SK-N-SH (cell line): ENCODE measurements around the gene SPAG6. TPM values are rescaled to one million over a fixed set of nuclear protein-coding genes. Genes with fewer than 3 reads are reported as not detected.

ENCODE experiments used
- CTCF ChIA-PET: fragments of 300-600, 350-600 bp; formaldehyde crosslinking; extraction: SDS; loops from one replicate; lab custom pipeline; 2021; lab: Yijun Ruan, JAX
- POLR2A ChIA-PET: fragments of 350-600 bp; sonication (Branson Sonifier 250); formaldehyde crosslinking; extraction: SDS; loops from one replicate; lab custom pipeline; 2020; ENCODE audit warnings: antibody characterized with exemption, inconsistent platforms; lab: Yijun Ruan, JAX
- DNase-seq: peaks from one replicate; pipeline ENCODE4 v3.0.0; 2012
- H2AFZ ChIP-seq: fragments of 200-600 bp; sonication (generic); 2 replicates; pipeline ENCODE4 v1.8.1; 2016; ENCODE audit warnings: antibody characterized with exemption, mild to moderate bottlenecking, low read depth
- H3F3A ChIP-seq: fragments of 200-600 bp; sonication (generic); replicated peaks from 2 replicates; pipeline ENCODE3; 2016; ENCODE audit warnings: antibody characterized with exemption, mild to moderate bottlenecking; ENCODE audit not compliant: insufficient read depth
- H3K27ac ChIP-seq, 2 experiments: fragments of 200-500 bp in 1 of 2; fragments of 200-600 bp in 1 of 2; sonication (Bioruptor generic) in 1 of 2; sonication (generic), shearing (Covaris generic) in 1 of 2; 2 replicates each; pipeline versions ENCODE4 v1.5.1 to v1.6.1; 2014 to 2016; ENCODE audit warnings: low read depth in 2 of 2, inconsistent platforms in 1 of 2, low read length in 1 of 2, mild to moderate bottlenecking in 1 of 2, mixed read lengths in 1 of 2
- H3K27me3 ChIP-seq: fragments of 200-600 bp; sonication (generic), shearing (Covaris generic); 2 replicates; pipeline ENCODE4 v1.6.1; 2016; ENCODE audit warnings: mixed run types; ENCODE audit not compliant: insufficient read depth
- H3K36me3 ChIP-seq, 2 experiments: fragments of 200-500 bp in 1 of 2; fragments of 200-600 bp in 1 of 2; sonication (Bioruptor generic) in 1 of 2; sonication (generic) in 1 of 2; replicated peaks in 1 of 2; 2 replicates each; pipeline versions ENCODE3 to v1.5.1; 2014 to 2016; ENCODE audit warnings: low read length in 1 of 2, mild to moderate bottlenecking in 1 of 2; ENCODE audit not compliant: insufficient read depth in 2 of 2, control insufficient read depth in 1 of 2
- H3K4me1 ChIP-seq, 2 experiments: fragments of 200-500 bp in 1 of 2; fragments of 200-600 bp in 1 of 2; sonication (Bioruptor generic) in 1 of 2; sonication (generic), shearing (Covaris generic) in 1 of 2; 2 replicates each; pipeline versions ENCODE4 v1.5.1 to v1.6.1; 2014 to 2016; ENCODE audit warnings: low read depth in 1 of 2, low read length in 1 of 2, mixed run types in 1 of 2; ENCODE audit not compliant: insufficient read depth in 2 of 2, control insufficient read depth in 1 of 2
- H3K4me2 ChIP-seq: fragments of 200-600 bp; sonication (generic), shearing (Covaris generic); 2 replicates; pipeline ENCODE4 v1.6.1; 2017; ENCODE audit warnings: mixed run types
- H3K4me3 ChIP-seq, 2 experiments: fragments of 200-500 bp in 1 of 2; fragments of 200-600 bp in 1 of 2; sonication (Bioruptor generic) in 1 of 2; sonication (generic), shearing (Covaris generic) in 1 of 2; 2 replicates each; pipeline versions ENCODE4 v1.5.1 to v1.8.1; 2014 to 2016; ENCODE audit warnings: low read depth in 2 of 2, inconsistent platforms in 1 of 2, low read length in 1 of 2, mild to moderate bottlenecking in 1 of 2, mixed read lengths in 1 of 2, moderate library complexity in 1 of 2
- H3K79me2 ChIP-seq: fragments of 200-600 bp; sonication (generic); 2 replicates; pipeline ENCODE4 v1.8.1; 2017; ENCODE audit warnings: mild to moderate bottlenecking; ENCODE audit not compliant: insufficient read depth
- H3K9ac ChIP-seq: fragments of 200-600 bp; sonication (generic); 2 replicates; pipeline ENCODE4 v1.6.1; 2017; ENCODE audit warnings: mixed run types
- H3K9me2 ChIP-seq: fragments of 200-600 bp; sonication (generic); 2 replicates; pipeline ENCODE4 v1.6.1; 2017; ENCODE audit warnings: mixed run types
- H3K9me3 ChIP-seq: fragments of 200-600 bp; sonication (generic); 2 replicates; pipeline ENCODE4 v1.6.1; 2017; ENCODE audit warnings: mixed run types, mild to moderate bottlenecking, moderate library complexity
- H4K20me1 ChIP-seq: fragments of 200-600 bp; sonication (generic); 2 replicates; pipeline ENCODE4 v1.6.1; 2017; ENCODE audit warnings: mild to moderate bottlenecking, mixed run types; ENCODE audit not compliant: insufficient read depth
- FOSL2 ChIP-seq: IDR thresholded peaks from 2 replicates; pipeline ENCODE4 v1.4.0; 2012; ENCODE audit warnings: low read depth, mild to moderate bottlenecking, moderate library complexity, borderline replicate concordance
- GABPA ChIP-seq: IDR thresholded peaks from 2 replicates; pipeline ENCODE4 v1.4.0; 2012; ENCODE audit warnings: low read depth, mild to moderate bottlenecking
- IRF3 ChIP-seq: fragments of 150-350 bp; IDR thresholded peaks from 2 replicates; pipeline ENCODE4 v1.6.1; 2016; ENCODE audit warnings: mild to moderate bottlenecking, low read depth, low read length
- MEF2A ChIP-seq: IDR thresholded peaks from 2 replicates; pipeline ENCODE4 v1.4.0; 2012; ENCODE audit warnings: low read depth, borderline replicate concordance
- MXI1 ChIP-seq: IDR thresholded peaks from 2 replicates; pipeline ENCODE4 v1.6.1; 2012; ENCODE audit warnings: mild to moderate bottlenecking, low read depth, low read length, improper control_type of control experiment
- RAD21 ChIP-seq: IDR thresholded peaks from 2 replicates; pipeline ENCODE4 v1.6.1; 2012; ENCODE audit warnings: mild to moderate bottlenecking, low read length
- REST ChIP-seq: IDR thresholded peaks from 2 replicates; pipeline ENCODE4 v1.6.1; 2012; ENCODE audit warnings: mild to moderate bottlenecking, low read depth, low read length, moderate library complexity
- SIN3A ChIP-seq: IDR thresholded peaks from 2 replicates; pipeline ENCODE4 v1.6.1; 2012; ENCODE audit warnings: low read depth, mild to moderate bottlenecking, low read length, moderate library complexity, borderline replicate concordance
- TEAD4 ChIP-seq: IDR thresholded peaks from 2 replicates; pipeline ENCODE4 v1.4.0; 2012; ENCODE audit warnings: mild to moderate bottlenecking, borderline replicate concordance; ENCODE audit not compliant: insufficient read depth
- YY1 ChIP-seq: IDR thresholded peaks from 2 replicates; pipeline ENCODE4 v1.4.0; 2012; ENCODE audit warnings: low read depth, mild to moderate bottlenecking
- ZBTB33 ChIP-seq: IDR thresholded peaks from 2 replicates; pipeline ENCODE4 v1.4.0; 2012; ENCODE audit warnings: low read depth, borderline replicate concordance
- WGBS: methylation state at CpG from one replicate; pipeline ENCODE4 v1.1.6; 2017; ENCODE audit warnings: low lambda C conversion rate; 5-methylcytosine and 5-hydroxymethylcytosine counted together
- polyA plus RNA-seq, 3 experiments: library from polyadenylated mRNA; depleted of rRNA; stranded (reverse); fragments of >200 nt; gene quantifications; 2 replicates each; pipeline ENCODE4 v1.2.3, GENCODE V29; 2012

Gene SPAG6
- polyA plus RNA-seq, 1 of the 3 experiments (the other 2 are of a cell fraction), result 0.77 TPM

GRCh38 chr10:22451346-22451745, 106.0 kb downstream of the SPAG6 start:
- Histone ChIP-seq H2AFZ (no peak overlapping the region), H3K4me3 (no peak overlapping the region), H3K9me2 (no peaks in the 10 kb centered on the region), H3K9ac (no peak overlapping the region), H4K20me1 (no peaks in the 10 kb centered on the region), H3K27ac (no peak overlapping the region), H3K4me2 (no peak overlapping the region), H3K27me3 (no peaks in the 10 kb centered on the region), H3K9me3 (no peaks in the 10 kb centered on the region), H3K36me3 (no peaks in the 10 kb centered on the region), H3F3A (no peaks in the 10 kb centered on the region), H3K79me2 (no peaks in the 10 kb centered on the region), H3K4me1 (peaks cover 0 to 6% of the 10 kb centered on the region in 2 experiments; a peak in 2 of 4 replicates)
- TF ChIP-seq ZBTB33 (no peak), RAD21 (no peak), SIN3A (no peak), REST (no peak), MXI1 (no peak), YY1 (no peak), TEAD4 (no peak), MEF2A (no peak)
- ChIA-PET POLR2A (no interaction called here), CTCF (no interaction called here)
- WGBS, result 88% methylated on average over 7 of the region's 7 CpGs
- DNase-seq, result no peak

GRCh38 chr10:22453320-22453719, 108.0 kb downstream of the SPAG6 start:
- Histone ChIP-seq H3K27me3 (no peaks in the 10 kb centered on the region), H3K4me2 (no peak overlapping the region), H3K36me3 (no peaks in the 10 kb centered on the region), H3F3A (no peaks in the 10 kb centered on the region), H3K27ac (no peak overlapping the region), H4K20me1 (no peaks in the 10 kb centered on the region), H3K9me3 (no peaks in the 10 kb centered on the region), H2AFZ (no peak overlapping the region), H3K4me3 (no peak overlapping the region), H3K9ac (no peak overlapping the region), H3K9me2 (no peaks in the 10 kb centered on the region), H3K4me1 (peaks cover 0 to 6% of the 10 kb centered on the region in 2 experiments; a peak in 2 of 4 replicates), H3K79me2 (no peaks in the 10 kb centered on the region)
- CTCF ChIA-PET, result no interaction called here
- WGBS, result 97% methylated on average over 8 of the region's 8 CpGs
- DNase-seq, result no peak
- POLR2A ChIA-PET, result no interaction called here
- no peak for TF ChIP-seq MEF2A
- no peak for TF ChIP-seq FOSL2
- TF ChIP-seq GABPA, result no peak
- no peak for TF ChIP-seq IRF3
